Measurements from ENCODE around the gene HOXC5.

HOXC5 gene

DNA sequence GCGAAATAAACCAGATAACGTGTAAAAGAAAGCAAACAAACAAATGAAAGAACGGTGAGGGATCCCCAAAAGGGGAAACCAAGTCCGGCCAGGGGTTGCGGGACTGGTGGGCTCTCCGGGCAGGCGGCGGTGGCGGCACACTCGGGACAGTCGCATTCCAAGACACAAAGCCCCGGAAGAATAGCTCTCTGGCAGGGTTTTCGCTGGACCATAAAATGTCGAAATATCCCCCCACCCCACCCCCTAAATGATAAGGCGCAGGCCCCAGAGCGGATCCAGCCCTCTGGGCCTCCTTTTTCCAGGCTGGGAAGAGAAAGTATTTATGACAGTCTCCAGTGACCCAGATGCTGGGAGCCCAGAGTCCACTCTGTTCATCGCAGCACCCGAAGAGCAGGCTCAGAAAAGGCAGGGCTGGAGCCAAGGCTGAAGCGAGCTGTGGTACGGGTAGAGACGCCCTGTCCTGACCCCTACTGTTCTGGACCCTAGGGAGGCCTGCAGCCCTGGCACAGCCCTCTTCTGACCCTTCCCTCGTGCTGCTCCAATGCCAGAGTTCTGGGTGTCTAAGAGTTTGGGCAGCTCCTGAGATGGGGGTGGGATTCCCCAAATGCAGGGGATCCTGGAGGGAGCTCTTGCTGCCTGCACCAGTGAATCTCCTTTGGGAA lies 26.2 kb upstream of the HOXC5 start:
- DNase-seq (ENCODE audit: low read depth) = no peak

DNA sequence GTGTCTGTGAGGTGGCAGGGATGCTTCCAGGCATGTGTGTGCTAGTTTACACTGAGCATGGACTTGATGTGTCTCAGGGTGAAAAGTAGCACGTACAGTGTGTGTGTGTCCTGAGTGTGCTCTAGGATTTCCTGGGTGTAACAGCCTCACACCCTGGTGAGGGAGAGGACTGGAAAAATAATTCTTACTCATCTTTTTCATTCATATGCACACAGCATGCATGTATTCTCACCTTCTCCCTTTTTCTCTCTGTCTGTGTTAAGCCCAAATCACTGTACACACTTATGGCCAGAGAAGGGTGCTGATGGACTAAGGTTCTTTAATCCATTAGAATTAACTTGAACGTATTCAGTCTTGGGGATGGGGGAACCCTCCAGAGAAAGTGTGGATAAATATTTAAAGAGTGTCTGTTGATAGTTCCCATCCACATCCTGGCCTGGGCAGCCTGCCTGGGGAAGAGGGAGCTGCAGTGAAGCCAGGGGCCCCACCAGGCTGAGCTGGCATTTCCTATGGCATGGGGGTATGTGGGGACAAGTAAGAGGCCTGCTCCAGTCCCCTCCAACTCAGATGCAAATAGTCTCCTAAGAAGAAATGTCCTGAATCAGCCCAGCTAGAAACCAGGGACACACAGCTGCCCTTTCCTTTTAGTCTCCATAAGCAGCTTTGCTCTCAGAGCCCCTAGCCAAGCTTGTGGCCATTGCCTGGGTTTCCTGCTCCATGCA lies 25.2 kb upstream of the HOXC5 start:
- DNase-seq (ENCODE audit: low read depth) = no peak

DNA sequence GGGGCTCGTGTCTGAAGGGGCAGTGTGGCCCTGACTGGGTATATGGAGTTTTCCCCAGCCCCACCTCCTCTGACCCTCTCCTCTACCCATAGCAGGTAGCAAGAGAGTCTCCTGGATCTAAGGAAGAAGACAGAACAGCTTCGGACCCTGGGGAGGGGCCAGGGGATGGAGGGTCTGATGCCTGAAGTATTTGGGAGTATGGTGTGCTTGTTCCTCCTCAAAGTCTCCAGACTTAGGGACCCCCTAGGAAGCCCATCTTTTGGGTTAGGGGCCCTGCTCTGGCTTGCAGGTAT lies 24.6 kb upstream of the HOXC5 start:
- no peak for DNase-seq (ENCODE audit: low read depth)

- no peak for DNase-seq (ENCODE audit: low read depth)
These were observed 23.4 kb upstream of the HOXC5 start for GRCh38 chr12:54009171-54010052.

DNA sequence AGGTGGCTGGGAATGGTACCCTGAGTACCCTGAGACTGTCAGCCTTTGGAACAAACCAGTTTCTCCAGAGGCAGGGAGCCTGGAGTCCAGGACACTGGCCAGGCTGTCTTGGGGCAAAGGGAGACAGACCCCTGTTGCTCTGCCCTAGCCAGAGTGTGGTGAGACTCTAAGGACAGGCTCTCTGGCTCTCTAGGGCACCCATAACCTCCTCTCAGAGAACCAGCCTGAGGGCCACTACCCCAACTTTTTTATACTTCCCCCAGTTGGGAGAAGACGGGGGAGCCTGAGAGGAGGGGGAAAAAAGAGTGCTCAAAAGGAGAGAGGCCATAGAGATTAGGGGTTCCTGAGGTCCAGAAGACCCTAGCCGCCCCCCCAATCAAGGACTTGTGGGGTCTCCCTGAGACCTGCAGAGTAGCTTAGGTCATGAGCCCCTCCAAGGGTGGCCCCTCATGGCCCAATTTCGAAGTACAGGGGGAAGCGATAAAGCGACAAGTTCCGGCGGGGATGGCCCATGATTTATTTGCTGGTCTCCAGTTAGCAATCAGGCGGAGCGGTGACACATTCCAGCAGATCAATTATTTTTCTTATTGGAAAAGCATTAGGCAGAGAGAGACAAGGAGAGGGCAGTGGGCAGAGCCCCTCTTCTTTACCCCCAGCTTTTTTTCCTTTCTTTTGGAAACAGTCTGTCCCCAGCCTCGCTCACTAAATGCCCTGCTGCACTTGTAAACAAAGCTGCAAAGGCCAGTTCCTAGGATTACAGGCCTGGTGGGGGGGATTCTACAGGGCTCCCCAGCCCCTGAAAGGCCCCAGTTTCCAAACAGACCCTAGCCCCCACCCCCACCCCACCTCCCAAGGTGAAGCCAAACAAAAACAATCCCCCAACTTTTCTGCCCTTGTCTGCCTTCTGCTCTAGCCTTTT lies 22.5 kb upstream of the HOXC5 start:
- DNase-seq (ENCODE audit: low read depth) = no peak

- DNase-seq (ENCODE audit: low read depth) = no peak
These were observed 21.7 kb upstream of the HOXC5 start for GRCh38 chr12:54010972-54011664.

DNA sequence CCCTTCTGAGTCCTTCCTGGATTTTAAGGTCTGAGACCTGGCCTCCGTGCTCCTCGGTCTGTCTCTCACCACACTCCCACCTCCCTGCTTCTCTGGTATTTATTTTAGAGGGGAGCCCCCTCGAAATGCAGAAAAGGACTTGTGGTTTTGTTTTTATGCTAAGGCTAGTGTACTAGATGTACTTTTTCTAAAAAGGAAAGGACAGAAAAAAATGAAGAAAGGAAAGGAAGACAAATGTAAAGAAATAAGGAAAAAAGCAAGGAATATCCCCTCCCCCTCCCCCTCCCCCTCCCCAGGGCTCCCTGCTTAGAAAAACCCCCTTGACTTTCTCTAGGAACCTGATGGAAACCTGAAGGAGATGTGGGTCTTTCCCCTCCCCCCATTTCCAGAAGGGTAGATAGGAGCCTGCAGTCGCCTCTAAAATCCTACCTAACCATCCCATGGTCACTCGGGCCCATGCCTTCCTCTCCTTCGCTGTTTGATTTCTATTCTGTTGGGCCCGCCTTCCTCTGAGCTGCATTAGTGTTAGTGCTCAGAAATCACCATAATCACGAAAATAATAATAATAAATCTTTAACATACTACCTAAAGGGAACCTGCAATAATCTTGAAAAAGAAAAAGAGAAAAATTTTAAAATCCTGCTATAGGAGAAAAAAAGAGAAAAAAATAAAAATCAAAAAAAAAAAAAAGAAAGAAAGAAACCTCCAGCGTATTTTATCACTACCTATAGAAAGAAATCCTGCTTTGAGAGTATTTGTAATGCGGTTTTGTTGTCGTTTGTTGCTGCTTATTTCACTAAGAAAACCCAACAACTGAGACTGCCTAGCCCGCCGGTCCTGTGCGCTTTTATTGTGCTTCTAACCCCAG lies 21.0 kb upstream of the HOXC5 start:
- DNase-seq (ENCODE audit: low read depth) = no peak

GRCh38 chr12:54012631-54013409 lies 20.0 kb upstream of the HOXC5 start:
- no peak for DNase-seq (ENCODE audit: low read depth)

- no peak for DNase-seq (ENCODE audit: low read depth)
These were observed 18.4 kb upstream of the HOXC5 start for GRCh38 chr12:54014377-54015017.

DNA sequence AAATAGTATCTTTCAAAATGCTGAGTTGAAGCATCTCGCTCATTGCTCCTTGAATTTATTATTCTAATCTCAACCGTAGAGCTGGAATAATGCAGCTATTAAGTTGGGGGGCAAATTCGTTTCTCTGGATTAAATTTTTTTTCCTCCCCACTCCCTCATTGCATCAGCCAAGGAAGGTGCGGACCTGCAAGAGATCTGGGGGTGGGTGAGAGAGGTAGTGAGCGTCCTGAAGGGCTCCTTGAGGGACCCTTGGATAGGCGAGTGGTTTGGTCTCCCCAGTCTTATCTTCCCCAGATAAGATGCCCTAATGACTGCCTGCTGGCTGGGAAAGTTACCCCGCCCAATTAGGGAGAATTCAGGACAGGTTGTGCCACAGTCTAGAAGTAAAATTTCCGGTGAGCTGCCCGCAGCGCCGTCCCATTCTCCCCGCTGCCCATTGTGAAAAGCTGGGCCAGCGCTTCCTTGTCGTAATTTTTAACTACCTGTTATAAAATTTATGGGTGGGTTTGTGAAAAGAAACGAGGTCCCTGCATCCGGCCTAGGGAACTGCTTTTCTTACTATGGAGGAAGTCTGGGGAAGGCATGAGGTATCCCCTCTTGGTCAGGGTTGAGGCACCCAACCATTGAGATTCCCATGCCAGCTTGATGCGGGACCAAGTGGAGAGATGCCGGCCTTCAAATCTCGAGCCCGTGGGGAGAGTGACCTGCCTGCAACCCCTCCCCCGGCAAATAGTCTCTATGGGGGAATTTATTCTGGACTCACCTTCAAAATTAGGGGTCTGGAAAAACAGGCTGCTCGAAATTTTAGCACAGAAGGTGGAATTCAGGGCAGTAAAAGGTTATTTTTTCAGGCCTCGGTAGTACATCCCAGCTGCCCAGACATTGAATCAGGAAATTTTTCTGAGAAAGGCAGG lies 17.6 kb upstream of the HOXC5 start:
- DNase-seq (ENCODE audit: low read depth) = no peak

DNA sequence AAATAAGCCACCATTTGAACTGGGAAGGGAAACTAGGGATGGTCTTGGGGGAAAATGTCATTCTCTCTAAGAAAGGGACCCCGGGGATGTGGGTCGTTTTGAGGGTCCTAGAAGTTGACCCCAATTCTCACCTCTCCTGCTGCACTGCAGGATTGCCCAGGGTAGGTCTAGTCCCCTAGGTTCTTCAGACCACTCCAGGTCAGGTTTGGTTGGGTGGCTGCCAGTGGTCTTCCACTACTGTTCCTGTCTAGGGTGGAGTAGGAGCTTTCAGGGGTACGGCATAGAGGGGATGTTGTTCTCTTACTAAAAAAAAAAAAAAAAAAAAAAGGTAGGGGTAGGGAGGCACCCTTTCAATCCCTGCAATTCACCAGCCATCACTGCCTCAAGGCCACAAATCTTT lies 16.8 kb upstream of the HOXC5 start:
- DNase-seq (ENCODE audit: low read depth) = no peak

GRCh38 chr12:54016478-54016964 lies 16.3 kb upstream of the HOXC5 start:
- DNase-seq (ENCODE audit: low read depth) = no peak

GRCh38 chr12:54017027-54017788 lies 15.6 kb upstream of the HOXC5 start:
- DNase-seq (ENCODE audit: low read depth) = no peak

DNA sequence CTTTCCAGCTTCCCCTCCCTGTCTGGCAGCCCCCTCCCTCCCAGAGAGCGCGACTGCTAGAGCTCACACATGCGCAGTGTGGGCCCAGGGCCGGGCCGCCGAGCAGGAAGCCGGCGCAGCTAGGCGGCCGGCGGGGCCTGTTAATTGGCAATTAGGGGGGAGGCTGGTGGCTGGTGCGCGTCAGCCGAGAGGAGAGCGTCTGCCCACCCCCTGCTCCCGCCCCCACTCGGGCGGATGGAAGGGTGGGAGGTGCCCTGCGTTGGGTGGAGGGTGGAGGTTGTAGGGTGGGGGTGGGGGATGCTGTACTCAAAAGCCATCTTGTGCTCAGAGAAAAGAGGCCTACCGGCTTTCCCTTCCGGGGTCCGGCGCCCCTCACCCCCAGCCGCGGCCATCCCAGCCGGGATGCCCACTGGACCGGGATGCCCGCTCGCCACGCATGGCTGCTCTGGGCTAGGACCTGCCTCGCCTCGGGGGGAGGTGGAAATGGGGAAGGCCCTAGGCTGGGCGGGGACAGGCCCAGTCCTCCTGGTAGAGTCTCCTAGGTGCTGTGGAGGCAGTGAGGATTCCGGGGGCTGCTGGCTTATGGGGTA lies 14.9 kb upstream of the HOXC5 start:
- peak; percentile 51 for DNase-seq (ENCODE audit: low read depth)

DNA sequence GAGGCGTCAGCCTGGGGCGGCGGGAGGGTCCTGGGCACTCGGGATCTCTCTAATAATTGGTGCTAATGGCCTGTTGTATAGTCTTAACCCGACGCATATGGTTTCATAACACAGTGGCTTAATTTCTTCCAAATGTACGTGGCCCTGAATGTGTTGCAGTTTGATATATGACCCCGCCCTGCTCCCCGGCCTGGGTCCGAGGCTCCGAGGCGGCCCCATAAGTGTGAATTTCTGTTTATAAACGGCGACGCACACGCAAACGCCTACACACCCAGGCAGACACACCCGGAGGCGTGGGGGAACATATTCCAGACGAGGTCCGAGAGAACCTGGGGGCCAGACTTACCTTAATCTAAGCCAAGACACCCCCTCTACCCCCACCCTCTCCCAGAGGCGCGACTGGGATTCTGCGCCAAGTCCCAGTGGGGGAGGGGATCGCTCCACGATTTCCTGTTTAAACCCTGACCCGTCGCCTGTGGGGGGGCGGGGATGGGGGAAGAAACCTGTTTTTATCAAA lies 14.3 kb upstream of the HOXC5 start:
- DNase-seq (ENCODE audit: low read depth) = no peak

- no peak for DNase-seq (ENCODE audit: low read depth)
These were observed 13.6 kb upstream of the HOXC5 start for GRCh38 chr12:54019091-54019811.

Data from stimulated activated CD8-positive, alpha-beta memory T cell treated with anti-CD3 and anti-CD28 coated beads, Interleukin-15, amount 100 ng/mL, for 1 hour (primary cell).